Thyroid gland (tissue), 4 donors: ENCODE results near the gene RFX4. TPM values are rescaled to one million over a fixed set of nuclear protein-coding genes. Genes with fewer than 3 reads are reported as not detected.

Source experiments
- DNase-seq, 2 donors: peaks; one replicate each; pipeline ENCODE4 v3.0.0-alpha.2; 2019
- H3K27ac ChIP-seq, 3 donors: fragments of 200-600 bp; sonication (generic); 1 replicate in 2 of 3; 2 replicates in 1 of 3; pipeline ENCODE4 v1.5.1; 2016 to 2019; ENCODE audit warnings: mild to moderate bottlenecking in 1 of 3, moderate library complexity in 1 of 3
- H3K27me3 ChIP-seq: fragments of 200-600 bp; sonication (generic); one replicate; pipeline ENCODE4 v1.5.1; 2019
- H3K36me3 ChIP-seq, 2 donors: fragments of 200-600 bp; sonication (generic); one replicate each; pipeline ENCODE4 v1.5.1; 2016 to 2019
- H3K4me1 ChIP-seq, 2 donors: fragments of 200-600 bp; sonication (generic); one replicate each; pipeline ENCODE4 v1.5.1; 2017 to 2019
- H3K4me3 ChIP-seq, 3 donors: fragments of 200-600 bp; sonication (generic); replicated peaks in 1 of 3; 1 replicate in 2 of 3; 2 replicates in 1 of 3; pipeline ENCODE4 v1.5.1; 2016; ENCODE audit warnings: mild to moderate bottlenecking in 1 of 3
- H3K9me3 ChIP-seq: fragments of 200-600 bp; sonication (generic); one replicate; pipeline ENCODE4 v1.5.1; 2017
- POLR2A ChIP-seq, 2 donors: fragments of 450-650 bp; IDR thresholded peaks; one replicate each; pipeline ENCODE4 v1.6.1; 2017; ENCODE audit warnings: antibody characterized with exemption in 2 of 2, mild to moderate bottlenecking in 2 of 2, moderate library complexity in 1 of 2
- WGBS, 2 donors: methylation state at CpG; one replicate each; pipeline ENCODE4 v1.1.5; 2017; 5-methylcytosine and 5-hydroxymethylcytosine counted together
- intact Hi-C: fragments of 100-400 bp; cut with DNase I; formaldehyde crosslinking; loops from one replicate; pipeline ENCODE4 v1.15.1; 2023
- total RNA-seq, 4 donors: library from RNA; depleted of rRNA; stranded (reverse); fragments of >200 nt; gene quantifications; one replicate each; pipeline ENCODE4 v1.2.3, GENCODE V29; 2016
- TF ChIP-seq, protein P1 (sequence below), 6 experiments: fragments of 200-600 bp in 3 of 6; fragments of 450-650 bp in 3 of 6; sonication (generic) in 3 of 6; IDR thresholded peaks; one replicate each; pipeline ENCODE4 v1.5.1; 2016 to 2019; ENCODE audit warnings: antibody characterized with exemption in 6 of 6, mild to moderate bottlenecking in 2 of 6, inconsistent platforms in 1 of 6, moderate library complexity in 1 of 6

The RFX4 gene
- total RNA-seq, 4 donors from 2014 or later, result 0.27 to 0.45 TPM; not detected in 2

GRCh38 chr12:106764220-106764619 lies 181.4 kb downstream of the RFX4 start:
- TF ChIP-seq, protein P1, sequence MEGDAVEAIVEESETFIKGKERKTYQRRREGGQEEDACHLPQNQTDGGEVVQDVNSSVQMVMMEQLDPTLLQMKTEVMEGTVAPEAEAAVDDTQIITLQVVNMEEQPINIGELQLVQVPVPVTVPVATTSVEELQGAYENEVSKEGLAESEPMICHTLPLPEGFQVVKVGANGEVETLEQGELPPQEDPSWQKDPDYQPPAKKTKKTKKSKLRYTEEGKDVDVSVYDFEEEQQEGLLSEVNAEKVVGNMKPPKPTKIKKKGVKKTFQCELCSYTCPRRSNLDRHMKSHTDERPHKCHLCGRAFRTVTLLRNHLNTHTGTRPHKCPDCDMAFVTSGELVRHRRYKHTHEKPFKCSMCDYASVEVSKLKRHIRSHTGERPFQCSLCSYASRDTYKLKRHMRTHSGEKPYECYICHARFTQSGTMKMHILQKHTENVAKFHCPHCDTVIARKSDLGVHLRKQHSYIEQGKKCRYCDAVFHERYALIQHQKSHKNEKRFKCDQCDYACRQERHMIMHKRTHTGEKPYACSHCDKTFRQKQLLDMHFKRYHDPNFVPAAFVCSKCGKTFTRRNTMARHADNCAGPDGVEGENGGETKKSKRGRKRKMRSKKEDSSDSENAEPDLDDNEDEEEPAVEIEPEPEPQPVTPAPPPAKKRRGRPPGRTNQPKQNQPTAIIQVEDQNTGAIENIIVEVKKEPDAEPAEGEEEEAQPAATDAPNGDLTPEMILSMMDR (IDR thresholded peaks at IDR 0.05), result no peak
- no peak for TF ChIP-seq POLR2A (IDR thresholded peaks at IDR 0.05)
- H3K36me3 ChIP-seq, result no peaks in the 10 kb centered on the region
- intact Hi-C loops, result no loop called here
- H3K9me3 ChIP-seq, result no peaks in the 10 kb centered on the region
- DNase-seq, result no peak
- H3K27ac ChIP-seq, result peak overlapping the region; percentile 79 to 83 (median 80)
- no peak overlapping the region for H3K4me3 ChIP-seq
- peaks cover 83 to 87% of the 10 kb centered on the region in 2 donors for H3K4me1 ChIP-seq
- H3K27me3 ChIP-seq, result no peaks in the 10 kb centered on the region

GRCh38 chr12:106764738-106765137 lies 181.9 kb downstream of the RFX4 start:
- no peak overlapping the region for H3K4me3 ChIP-seq
- peak overlapping the region; percentile 79 to 83 (median 80) for H3K27ac ChIP-seq
- TF ChIP-seq, protein P1 (IDR thresholded peaks at IDR 0.05), result peak in 4 of 6 experiments; percentile 16 to 48 (median 40)
- no peak for TF ChIP-seq POLR2A (IDR thresholded peaks at IDR 0.05)
- peak; percentile 68 to 73 for DNase-seq
- WGBS, 2 donors, result 65 to 88% methylated on average over 3 of the region's 3 CpGs
- H3K27me3 ChIP-seq, result no peaks in the 10 kb centered on the region
- H3K9me3 ChIP-seq, result no peaks in the 10 kb centered on the region
- H3K36me3 ChIP-seq, result no peaks in the 10 kb centered on the region
- peaks cover 81 to 85% of the 10 kb centered on the region in 2 donors for H3K4me1 ChIP-seq
- intact Hi-C loops, result no loop called here

GRCh38 chr12:106766393-106766826 lies 183.6 kb downstream of the RFX4 start:
- Histone ChIP-seq H3K27me3 (no peaks in the 10 kb centered on the region), H3K4me3 (no peak overlapping the region), H3K4me1 (peaks cover 64 to 70% of the 10 kb centered on the region in 2 donors), H3K9me3 (no peaks in the 10 kb centered on the region), H3K36me3 (no peaks in the 10 kb centered on the region), H3K27ac (peak overlapping the region; percentile 79 to 83 (median 80))
- WGBS, 2 donors, result 25 to 30% methylated on average over 8 of the region's 8 CpGs
- DNase-seq, result peak; percentile 97
- TF ChIP-seq, protein P1 (IDR thresholded peaks at IDR 0.05), result no peak
- no peak for TF ChIP-seq POLR2A (IDR thresholded peaks at IDR 0.05)
- intact Hi-C loops, result no loop called here

GRCh38 chr12:106767206-106767605 lies 184.4 kb downstream of the RFX4 start:
- Histone ChIP-seq H3K9me3 (no peaks in the 10 kb centered on the region), H3K27ac (peak overlapping the region; percentile 79 to 83 (median 80)), H3K27me3 (no peaks in the 10 kb centered on the region), H3K36me3 (no peaks in the 10 kb centered on the region), H3K4me3 (no peak overlapping the region), H3K4me1 (peaks cover 59 to 62% of the 10 kb centered on the region in 2 donors)
- WGBS, 2 donors, result 42 to 71% methylated on average over 2 of the region's 2 CpGs
- intact Hi-C loops, result no loop called here
- no peak for DNase-seq
- no peak for TF ChIP-seq POLR2A (IDR thresholded peaks at IDR 0.05)
- TF ChIP-seq, protein P1 (IDR thresholded peaks at IDR 0.05), result no peak

- TF ChIP-seq POLR2A (IDR thresholded peaks at IDR 0.05), result no peak
- TF ChIP-seq, protein P1 (IDR thresholded peaks at IDR 0.05), result no peak
- Histone ChIP-seq H3K27me3 (no peaks in the 10 kb centered on the region), H3K9me3 (no peaks in the 10 kb centered on the region), H3K27ac (peak overlapping the region; percentile 79 to 83 (median 80)), H3K4me1 (peaks cover 55 to 60% of the 10 kb centered on the region in 2 donors), H3K4me3 (no peak overlapping the region), H3K36me3 (no peaks in the 10 kb centered on the region)
- WGBS, 2 donors, result 46 to 49% methylated on average over 9 of the region's 9 CpGs
- intact Hi-C loops, result no loop called here
- DNase-seq, result peak; percentile 59 to 67
These were observed 185.4 kb downstream of the RFX4 start for GRCh38 chr12:106767954-106768822.
